H4 (cell line): Measurements from ENCODE around the gene EBF3. TPM values are rescaled to one million over a fixed set of nuclear protein-coding genes. Genes with fewer than 3 reads are reported as not detected.

Experiments
- DNase-seq: peaks from one replicate; pipeline ENCODE4 v3.0.0-alpha.2; 2015; ENCODE audit warnings: low spot score
- total RNA-seq: library from RNA; depleted of rRNA; stranded (reverse); fragments of >200 nt; shearing (Covaris generic); gene quantifications from 2 replicates; pipeline ENCODE4 v1.2.3, GENCODE V29; 2014

EBF3 gene
- total RNA-seq, 1 experiment from 2014 or later: 0.33 TPM

DNA sequence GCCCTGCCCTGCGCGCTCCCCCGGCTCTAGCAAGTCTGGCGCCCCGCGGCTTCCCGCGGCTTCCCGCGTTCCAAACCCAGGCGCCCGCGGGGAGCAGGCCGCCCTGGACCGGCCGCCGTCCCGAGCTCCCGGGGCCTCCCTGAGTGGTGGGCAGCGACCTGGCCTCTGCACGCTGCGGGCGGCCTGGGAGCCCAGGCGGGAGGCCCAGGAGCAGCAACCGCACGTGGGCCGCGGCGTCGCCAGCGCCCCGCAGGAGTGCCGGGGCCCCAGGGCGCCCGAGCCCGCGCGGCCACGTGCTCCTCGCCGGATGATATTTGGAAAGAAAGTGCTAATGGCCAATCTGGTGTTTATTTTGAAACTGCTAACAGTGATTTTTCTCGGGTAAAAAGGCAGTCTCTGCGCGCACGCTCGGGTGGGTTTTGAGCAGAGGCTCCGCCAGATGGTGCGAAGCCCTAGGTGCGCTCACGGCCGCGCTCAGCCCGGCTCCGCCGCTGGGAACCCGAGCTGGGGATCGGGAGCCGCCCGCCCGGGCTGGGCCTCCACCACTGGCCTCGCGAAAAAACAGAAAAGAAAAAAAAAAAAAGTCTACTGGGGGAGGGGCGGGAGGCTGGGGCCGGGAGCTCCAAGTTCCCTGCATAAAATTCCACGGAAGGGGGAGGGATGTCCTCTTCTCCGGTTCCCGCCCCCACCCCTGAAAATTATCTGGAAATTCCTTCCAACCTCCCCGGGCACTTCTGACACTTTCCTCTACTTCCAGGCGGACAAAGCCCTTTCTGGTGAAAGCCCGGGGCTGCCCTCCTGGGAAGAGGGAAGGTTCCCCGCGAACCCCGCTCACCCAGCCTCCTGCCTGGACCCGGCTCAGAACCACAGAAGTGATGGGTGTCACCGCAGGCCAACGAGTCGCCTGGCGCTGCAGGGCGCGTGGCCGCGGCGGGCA is 4.3 kb downstream of the EBF3 start:
- DNase-seq: no peak

DNA sequence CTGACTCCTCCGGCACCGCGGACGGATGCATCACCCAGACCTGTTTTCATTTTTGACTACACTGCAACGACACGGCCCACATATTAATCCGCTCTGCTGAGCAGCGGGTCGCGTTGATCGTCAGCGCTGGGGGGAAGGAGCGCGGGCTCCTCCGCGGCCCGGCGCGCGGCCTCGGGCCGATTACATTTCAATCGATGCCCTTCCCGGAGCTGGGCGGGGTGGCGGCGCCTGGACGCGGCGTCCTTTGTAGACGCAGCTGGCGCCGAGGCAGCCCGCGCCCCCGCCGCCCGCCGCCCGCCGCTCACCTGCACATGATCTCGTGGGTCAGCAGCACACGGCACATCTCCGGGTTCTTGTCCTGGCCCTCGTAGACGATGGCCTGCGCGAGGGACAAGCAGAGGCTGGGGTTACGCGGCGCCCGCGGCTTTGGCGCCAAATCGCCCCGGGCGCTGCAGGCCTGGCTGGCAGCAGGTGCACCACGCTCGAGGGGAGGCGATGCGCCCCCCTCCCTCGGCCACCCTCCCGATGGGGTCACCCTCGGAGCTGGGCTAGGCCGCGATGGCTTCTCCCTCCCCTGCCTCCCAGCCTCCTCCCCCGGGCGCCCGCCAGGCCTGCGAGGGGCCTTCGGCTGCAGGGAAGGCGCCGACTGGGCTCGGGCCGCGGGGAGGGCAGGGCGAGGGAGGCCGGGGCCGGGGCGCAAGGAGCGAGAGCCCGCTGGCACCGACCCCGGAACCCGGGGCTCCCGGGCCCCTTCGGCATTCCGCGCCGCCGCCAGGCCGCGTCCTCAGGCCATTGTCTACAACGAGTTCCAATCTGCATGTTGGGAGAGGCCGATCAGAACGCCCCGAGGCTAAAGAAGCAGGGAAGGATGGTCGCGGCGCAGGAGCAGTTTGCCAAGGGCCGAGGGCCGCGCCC is 5.2 kb downstream of the EBF3 start:
- DNase-seq: no peak

DNA sequence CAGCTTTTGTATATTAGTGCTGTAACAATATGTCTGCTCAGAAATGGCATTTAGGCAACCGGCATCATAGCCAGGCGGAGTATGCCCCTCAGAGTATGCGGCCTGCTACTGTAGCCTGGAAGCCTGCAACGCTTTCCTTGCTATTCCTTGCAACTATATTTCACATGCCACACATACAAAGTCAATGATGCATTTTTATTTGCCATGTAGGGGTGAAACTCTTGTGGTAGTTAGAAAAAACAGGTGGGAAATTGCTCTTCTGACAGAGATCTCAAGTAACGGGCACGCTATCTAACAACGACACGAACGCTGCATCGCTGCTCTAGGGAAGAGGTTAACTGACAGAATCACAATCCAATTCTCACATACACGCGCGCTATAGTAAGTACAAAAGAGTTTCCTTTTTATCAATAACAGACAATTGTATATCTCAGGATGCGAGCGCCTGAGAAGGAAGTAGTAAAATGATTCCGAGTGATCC is 5.9 kb downstream of the EBF3 start:
- no peak for DNase-seq

DNA sequence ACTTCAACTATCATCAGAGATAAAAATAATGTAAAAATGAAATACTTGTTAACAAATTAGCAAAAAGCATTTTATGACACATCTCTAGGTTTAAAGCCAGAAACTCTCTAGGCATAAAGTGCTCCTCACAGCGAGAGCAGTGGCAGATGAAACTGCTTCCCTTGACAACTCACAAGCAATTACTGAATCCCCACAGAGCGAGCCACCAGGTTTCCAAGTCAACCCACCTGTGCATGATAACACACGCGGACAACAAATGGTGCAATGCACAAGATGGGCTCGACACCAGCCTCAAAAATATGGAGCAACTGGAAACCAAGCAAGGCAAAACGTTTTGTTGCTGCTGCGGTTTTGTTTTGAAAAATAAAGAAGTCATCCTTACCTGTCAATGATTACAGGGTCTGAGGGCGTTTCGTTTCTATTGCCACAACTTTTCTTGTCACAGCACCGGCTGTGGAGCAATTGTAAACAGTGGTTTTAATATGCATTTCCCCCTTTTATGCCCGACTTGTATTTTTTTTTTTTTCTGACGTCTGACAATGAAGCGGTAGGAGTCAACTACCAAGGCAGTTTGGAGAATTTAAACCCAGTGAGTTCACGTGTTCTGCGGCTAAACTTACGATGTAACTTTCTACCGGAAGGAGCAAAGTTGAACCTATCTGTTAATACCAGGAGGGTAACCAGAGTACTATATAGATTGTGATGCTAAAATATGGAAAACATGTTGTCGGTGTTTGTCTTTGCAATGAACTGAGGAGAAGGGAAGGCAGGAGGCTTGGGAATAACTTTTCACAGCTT is 7.0 kb downstream of the EBF3 start:
- no peak for DNase-seq

DNA sequence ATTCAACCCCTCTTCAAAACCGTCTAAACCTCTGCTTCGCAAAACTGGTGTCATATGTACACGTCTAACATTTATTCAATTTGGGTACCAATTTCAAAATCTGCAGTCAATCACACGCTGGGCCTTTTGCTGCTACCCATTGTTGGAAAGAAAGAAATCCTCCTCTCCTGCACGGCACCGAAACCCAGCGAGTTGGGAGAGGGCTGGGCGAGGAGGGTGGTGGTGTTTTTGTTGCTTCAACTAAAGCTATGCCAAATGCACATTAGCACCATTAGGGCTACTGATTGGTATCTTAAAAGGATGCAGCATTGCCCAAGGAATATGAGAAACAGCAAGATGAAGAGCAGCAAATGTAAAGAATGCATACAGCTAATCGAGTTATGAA is 7.8 kb downstream of the EBF3 start:
- DNase-seq: no peak

DNA sequence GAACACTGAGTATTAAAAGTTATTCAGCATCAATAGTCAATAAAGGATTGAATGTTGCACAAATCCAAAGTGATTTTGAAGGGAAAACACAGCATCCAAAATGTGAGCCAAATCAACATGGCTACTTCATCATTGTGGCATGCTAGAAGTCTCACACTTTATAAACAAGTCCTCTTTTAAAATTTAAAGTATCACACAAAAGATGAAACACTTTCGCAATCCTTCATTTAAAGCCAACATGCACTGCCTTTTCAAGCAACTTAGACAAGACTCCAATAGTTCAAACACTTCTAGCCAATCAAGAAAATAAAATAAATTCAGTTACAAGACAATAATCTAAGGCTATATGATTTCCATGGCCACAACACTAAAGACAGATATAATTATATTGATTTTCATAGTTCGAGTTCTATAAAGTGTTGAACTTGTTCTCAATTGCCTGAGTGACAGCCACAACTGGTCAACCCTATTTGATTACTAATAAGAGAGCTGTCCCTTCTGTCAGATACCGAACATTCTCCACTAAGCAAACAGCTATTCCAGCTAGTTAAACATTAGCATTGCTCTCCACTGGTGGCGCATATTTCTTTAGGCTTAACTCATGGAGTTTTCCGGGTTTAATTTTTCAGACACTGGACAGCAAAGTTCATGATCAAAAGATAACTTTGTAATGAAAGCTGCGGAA is 8.3 kb downstream of the EBF3 start:
- DNase-seq: no peak

DNA sequence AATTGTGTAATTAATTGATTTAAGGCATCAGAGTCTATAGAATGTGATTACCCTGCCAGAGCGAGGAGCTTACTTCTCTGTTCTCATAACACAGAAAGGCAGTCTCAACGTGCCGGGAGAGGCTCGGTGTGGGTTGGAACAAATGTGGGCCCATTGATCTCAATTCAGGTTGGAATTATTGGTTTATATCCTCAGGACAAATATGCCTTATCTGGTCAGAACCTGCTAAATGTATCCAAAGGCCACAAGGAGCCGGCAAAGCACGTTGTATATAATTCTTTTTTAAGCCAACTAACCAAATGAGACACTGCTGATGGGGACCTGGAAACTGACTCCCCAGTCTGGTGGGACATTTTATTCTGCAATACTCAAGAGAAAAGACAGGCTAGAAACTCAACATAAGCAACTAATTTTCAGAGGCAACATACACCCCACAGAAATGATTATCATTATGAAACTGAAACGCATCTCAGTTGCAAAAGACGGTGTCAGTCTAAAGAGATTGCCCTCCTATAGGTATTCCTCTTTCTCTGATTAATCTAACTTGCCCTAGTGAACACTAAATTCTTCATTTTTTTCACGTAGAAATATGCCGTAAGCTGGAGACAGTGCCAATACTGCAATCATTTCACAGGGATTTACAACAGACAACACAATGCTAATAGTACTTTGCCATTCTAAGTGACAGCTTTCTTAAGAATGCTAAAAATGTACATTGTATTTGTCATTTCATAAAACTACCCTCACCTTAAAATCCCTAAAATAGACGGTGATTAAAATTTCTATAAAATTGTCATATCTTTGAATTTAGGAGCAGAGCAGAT is 9.4 kb downstream of the EBF3 start:
- DNase-seq: no peak

DNA sequence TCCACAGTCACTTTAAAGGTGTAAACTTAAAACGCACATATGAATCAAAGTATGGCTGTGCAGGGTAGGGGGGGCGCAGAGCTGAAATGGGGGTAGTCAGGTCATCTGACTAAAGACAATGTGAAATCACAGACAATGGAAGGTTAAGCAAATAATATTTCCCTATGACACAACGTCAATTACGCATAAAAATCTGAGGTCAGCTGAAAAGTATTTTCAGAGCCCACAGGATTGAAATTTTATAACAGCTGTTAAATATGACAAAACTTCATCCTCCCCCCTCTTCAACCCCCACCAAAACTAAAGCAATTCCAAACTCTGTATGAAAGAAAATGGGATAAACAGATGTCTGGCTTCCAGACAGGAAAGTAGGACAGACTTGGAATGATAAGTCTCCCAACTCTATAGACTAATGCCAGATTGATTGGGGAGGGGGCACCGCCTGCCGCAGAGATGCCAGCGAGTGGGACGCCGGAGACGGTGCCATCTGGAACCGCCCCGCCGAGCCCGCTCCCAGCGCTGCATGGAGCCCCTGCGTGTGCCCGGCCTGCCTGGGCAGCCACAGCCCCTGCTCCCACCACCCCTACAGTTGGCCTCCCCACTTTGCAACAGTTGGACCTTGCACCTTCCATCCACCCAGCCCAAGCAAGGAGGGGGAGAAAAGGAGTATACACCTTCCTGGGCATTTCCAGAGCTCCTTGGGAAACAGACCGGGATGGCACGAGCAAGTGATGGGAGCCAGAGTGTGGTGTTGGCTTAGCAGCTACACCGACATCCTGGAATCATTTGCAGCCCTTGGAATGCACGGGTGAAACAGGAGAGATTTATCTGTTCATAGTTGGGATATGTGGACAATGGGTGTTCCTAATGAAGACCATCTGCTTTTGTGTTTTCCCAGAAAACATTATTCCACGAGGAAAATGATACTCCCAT is 10.7 kb downstream of the EBF3 start:
- no peak for DNase-seq

DNA sequence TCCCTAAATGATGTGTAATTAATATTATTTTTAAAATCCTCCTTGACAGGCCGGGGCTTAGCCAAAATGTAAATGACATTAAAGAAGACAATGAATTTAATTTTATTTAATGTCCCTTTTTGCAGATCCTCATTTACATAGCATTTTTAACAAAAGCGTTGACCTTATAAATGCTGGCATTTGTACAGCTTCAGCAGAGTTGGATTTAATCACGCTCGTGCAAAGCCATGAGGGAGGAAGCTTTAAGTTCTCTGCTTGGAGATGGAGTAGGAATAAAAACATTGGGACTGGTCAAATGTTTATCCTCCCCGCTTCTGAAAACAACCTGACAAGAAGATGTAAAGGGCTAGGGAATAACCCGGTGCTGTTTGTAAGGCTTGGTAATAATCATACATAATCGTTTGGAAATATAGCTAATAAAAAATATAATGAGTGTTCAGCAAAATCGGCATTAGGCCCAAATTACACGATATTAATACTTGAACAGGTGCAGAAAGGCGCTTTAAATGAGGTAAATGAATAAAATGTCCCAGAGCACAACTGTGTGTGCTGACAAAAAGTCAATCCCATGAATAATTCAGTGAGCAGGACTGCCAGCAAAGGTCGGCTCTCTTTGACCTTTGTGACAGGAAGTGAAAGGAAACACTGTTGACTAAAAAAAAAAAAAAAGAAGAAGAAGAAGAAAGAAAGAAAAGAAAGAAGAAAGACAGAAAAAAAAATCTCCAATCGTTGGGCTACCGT is 11.5 kb downstream of the EBF3 start:
- DNase-seq: no peak

DNA sequence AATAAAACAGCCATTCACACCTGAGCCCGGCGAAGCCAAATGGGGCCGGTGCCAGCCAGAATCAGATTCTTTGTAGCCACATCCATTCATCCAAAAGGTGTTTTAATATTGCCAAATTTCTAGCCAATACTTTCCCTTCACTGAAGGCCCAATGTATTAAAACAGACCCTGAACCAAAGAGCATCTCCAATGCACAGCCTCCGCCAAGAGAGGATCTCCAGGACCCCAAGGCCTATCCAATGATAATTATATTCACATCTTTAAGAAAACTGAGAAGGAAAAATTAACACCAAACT is 12.2 kb downstream of the EBF3 start:
- DNase-seq: no peak

DNA sequence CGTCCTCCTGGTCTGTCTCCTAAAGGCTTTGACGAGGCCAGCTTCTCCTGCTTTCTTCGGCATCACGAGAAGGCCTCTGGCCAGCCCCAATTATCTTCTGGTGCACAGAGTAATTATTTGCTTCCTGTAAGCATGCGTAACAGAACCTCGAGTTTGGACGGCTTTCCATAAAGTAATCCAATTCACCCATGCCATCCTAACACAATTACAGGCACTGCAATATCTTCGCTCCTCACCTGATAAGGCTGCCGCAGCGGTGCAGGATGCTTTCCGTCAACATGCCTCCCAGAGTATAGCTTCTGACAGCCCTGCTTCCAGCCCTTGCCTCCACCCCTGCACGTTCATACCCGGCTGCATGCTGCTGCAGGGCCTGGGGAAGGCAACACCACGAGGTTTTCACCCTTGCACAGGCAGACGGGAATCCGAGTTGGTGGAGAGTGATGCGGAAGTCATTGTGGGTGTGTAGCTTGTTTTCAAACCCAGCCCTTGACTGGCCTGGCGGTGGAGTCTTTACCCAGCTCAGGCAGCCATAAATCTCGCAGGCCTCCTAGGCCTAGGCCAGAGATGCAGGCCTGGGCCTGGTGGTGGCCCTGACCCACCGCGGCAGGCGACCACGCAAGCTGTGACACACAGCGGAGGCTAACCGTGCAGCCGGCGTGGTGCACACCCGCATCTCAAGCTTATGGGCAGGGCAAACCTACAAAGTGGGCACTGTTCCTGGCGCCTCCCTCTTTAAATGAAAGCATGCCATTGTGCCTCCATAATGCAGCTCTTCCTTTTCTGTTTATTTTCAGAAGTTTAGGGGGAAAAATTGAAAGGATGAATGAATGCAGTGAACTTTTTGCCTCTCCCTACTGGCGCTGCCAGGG is 12.7 kb downstream of the EBF3 start:
- DNase-seq: no peak

DNA sequence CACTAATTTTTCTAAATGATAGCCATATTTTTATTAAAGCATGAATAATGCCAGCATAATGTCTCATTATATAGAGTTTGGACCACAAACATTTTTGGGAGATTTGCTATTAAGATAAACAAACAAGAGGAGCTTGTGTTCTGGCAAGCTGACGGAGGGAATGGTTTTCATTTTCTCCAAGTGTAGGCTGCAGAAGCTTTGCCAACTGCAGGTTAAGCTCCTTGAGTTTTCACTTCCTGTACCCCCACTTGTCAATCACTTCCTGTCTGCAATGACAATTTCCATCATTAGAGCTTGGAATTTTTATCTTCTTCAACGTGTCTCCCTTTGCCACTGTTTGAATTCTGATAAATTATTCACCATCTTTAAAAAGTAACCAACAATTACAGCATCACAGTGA is 13.4 kb downstream of the EBF3 start:
- DNase-seq: no peak

DNA sequence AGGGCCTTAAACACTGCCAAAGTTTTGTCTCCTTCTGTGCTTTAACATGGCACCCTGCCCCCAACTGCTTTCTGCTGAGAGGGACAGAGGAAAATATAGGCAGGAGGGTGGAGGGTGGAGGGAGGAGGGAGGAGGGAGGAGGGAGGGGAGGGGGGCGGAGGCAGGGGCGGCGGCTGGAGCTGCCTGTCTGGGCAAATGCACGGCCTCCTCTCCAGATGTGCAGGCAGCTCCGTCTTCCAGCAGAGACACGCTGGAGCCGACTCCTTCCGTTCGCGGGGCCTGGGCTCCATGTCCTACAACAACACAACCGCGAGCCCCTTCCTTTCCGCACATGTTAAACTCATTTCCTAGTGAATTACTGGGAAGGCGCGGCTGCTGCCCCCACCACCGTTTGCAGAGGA is 14.2 kb downstream of the EBF3 start:
- peak; percentile 33 for DNase-seq

DNA sequence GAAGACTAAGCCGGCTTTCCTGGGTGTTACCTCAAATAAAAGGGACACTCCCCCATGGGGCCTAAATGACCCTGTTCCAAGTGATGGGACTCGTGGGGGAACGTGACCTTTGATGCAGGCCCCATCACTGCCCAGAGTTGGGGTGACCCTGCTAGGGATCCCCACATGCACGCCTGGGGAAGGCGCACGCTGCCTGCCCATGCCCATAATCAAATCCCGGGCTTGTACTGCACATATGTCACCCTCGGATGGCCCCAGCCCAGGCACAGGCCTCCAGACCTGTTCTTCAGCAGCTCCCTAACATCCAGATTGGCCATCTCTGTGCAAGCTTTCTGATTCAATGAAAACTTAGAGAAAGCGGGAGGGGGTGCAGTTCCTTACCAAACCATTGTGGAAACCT is 14.7 kb downstream of the EBF3 start:
- no peak for DNase-seq

DNA sequence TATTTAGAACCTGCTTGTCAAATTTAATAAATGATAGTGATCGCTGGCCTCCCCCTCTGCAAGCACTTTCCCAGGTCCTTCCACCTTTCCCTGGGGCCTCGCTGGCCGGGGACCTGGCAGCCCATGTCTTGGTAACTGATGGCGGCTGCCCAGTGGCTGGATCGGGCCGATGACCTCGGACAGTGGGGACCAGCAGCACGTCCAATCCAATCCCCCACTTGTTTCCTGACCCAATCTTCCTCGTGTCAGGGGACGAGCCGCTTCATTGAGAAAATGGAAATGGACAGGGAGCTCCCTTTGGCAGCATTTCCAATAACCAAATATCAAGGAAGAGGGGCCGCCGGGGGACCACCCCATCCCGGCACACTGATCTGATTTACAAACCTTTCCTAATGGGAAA is 17.2 kb downstream of the EBF3 start:
- no peak for DNase-seq

DNA sequence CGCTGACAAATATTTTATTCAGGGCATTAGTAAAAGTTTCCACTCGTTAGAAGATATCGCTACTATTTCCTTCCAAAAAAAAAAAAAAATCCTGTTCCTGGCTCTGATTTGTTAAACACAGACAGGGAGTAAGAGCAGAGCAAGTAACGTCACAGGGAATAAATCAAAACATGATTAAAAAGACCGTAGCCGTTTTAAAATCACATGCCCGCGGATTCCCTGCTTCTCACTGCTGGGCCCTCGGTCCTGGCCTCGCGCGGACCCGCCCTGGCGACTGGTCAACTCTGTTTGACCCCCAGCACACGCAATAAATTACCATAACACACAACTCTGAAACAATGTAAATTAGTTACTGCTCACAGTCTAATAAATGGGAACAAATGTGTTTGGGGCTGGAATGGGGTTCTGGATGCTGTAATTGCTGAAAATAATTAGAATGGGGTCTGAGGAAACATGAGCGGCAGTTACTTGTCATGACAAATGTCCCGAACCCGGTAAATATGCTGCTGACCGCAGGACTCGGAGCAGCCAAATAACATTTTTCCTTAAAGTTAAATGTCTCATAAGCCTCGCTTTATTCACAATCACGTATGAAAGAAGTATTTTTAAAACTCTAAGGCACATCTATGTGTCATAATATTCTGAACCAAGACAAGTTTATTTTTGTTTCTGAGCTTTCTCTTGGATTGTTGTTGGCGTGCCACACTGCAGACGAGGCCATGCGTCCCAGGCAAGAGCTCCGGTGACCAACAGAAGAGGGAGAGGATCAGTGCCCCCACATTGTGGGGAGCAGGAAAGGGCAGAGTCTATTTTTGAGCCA is 17.9 kb downstream of the EBF3 start:
- no peak for DNase-seq

DNA sequence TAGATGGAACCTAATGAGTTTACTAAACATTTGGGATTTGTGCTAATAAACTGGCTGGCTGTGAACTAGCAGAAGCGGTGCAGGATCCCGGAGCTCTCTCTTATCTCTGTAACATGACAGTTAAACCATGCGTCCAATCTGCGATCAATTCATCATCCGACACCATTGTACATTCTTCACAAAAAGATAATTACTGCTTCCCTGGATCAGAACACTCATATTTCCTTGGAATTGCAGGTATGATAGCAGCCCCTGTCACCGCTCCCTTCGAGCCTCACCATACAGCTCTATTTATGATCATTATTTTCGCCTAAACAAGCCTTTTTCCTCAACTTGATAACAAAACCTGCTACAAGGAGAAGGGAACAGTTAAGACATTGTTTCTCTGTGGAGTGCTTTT is 18.5 kb downstream of the EBF3 start:
- DNase-seq: no peak
